Measurements from ENCODE around the gene DYNC2H1.

Gene DYNC2H1

GRCh38 chr11:103483996-103484395, 374.8 kb downstream of the DYNC2H1 start:
- DNase-seq (ENCODE audit: low read depth in 1 of 2, low spot score in 1 of 2), result no peak
- H3K27me3 ChIP-seq (ENCODE audit: insufficient read depth, poor library complexity, severe bottlenecking), result no peaks in the 10 kb centered on the region
- TF ChIP-seq REST (IDR thresholded peaks at IDR 0.05; ENCODE audit: insufficient replicate concordance, low read depth) (no peak), GABPA (IDR thresholded peaks at IDR 0.05; ENCODE audit: low read depth) (no peak), SPI1 (IDR thresholded peaks at IDR 0.05; ENCODE audit: borderline replicate concordance, low read depth) (no peak), POLR2AphosphoS5 (IDR thresholded peaks at IDR 0.05; ENCODE audit: low read depth) (no peak), CTCF (IDR thresholded peaks at IDR 0.05; ENCODE audit: insufficient read depth, low read length) (no peak)
- H3K27ac ChIP-seq (replicated peaks), result no peak overlapping the region
- no peak overlapping the region for H3K4me3 ChIP-seq (replicated peaks; ENCODE audit: insufficient read depth, low read length)

GRCh38 chr11:103484545-103484944, 375.3 kb downstream of the DYNC2H1 start:
- Histone ChIP-seq H3K27me3 (ENCODE audit: insufficient read depth, poor library complexity, severe bottlenecking) (no peaks in the 10 kb centered on the region), H3K27ac (replicated peaks) (no peak overlapping the region), H3K4me3 (replicated peaks; ENCODE audit: insufficient read depth, low read length) (no peak overlapping the region)
- TF ChIP-seq POLR2AphosphoS5 (IDR thresholded peaks at IDR 0.05; ENCODE audit: low read depth), result no peak
- no peak for TF ChIP-seq REST (IDR thresholded peaks at IDR 0.05; ENCODE audit: insufficient replicate concordance, low read depth)
- TF ChIP-seq SPI1 (IDR thresholded peaks at IDR 0.05; ENCODE audit: borderline replicate concordance, low read depth), result no peak
- no peak for TF ChIP-seq CTCF (IDR thresholded peaks at IDR 0.05; ENCODE audit: insufficient read depth, low read length)
- TF ChIP-seq GABPA (IDR thresholded peaks at IDR 0.05; ENCODE audit: low read depth), result no peak
- DNase-seq (ENCODE audit: low read depth in 1 of 2, low spot score in 1 of 2), result no peak

- no peak for DNase-seq (ENCODE audit: low read depth in 1 of 2, low spot score in 1 of 2)
- Histone ChIP-seq H3K27me3 (ENCODE audit: insufficient read depth, poor library complexity, severe bottlenecking) (no peaks in the 10 kb centered on the region), H3K4me3 (replicated peaks; ENCODE audit: insufficient read depth, low read length) (no peak overlapping the region), H3K27ac (replicated peaks) (no peak overlapping the region)
- TF ChIP-seq CTCF (IDR thresholded peaks at IDR 0.05; ENCODE audit: insufficient read depth, low read length), result no peak
- no peak for TF ChIP-seq POLR2AphosphoS5 (IDR thresholded peaks at IDR 0.05; ENCODE audit: low read depth)
- no peak for TF ChIP-seq REST (IDR thresholded peaks at IDR 0.05; ENCODE audit: insufficient replicate concordance, low read depth)
- TF ChIP-seq GABPA (IDR thresholded peaks at IDR 0.05; ENCODE audit: low read depth), result no peak
- no peak for TF ChIP-seq SPI1 (IDR thresholded peaks at IDR 0.05; ENCODE audit: borderline replicate concordance, low read depth)
Observed at GRCh38 chr11:103486604-103487003, 377.4 kb downstream of the DYNC2H1 start.

Data from HL-60 (cell line).